Tibial nerve (tissue), 4 donors: Measurements from ENCODE around the gene SLC25A43. TPM values are rescaled to one million over a fixed set of nuclear protein-coding genes. Genes with fewer than 3 reads are reported as not detected.

Experiments used
- DNase-seq, 2 donors: peaks; one replicate each; pipeline ENCODE4 v3.0.0-alpha.2; 2019; ENCODE audit warnings: low spot score in 2 of 2
- H3K27ac ChIP-seq, 4 donors: fragments of 200-600 bp; sonication (generic) in 3 of 4; one replicate each; pipeline ENCODE4 v1.5.1; 2017 to 2019; ENCODE audit warnings: mild to moderate bottlenecking in 1 of 4
- H3K27me3 ChIP-seq, 2 donors: fragments of 200-600 bp; sonication (generic) in 1 of 2; one replicate each; pipeline versions ENCODE4 v1.5.1 to v1.6.0; 2017 to 2019
- H3K36me3 ChIP-seq, 3 donors: fragments of 200-600 bp; sonication (generic); one replicate each; pipeline ENCODE4 v1.5.1; 2018 to 2019
- H3K4me1 ChIP-seq, 4 donors: fragments of 200-600 bp; sonication (generic) in 3 of 4; one replicate each; pipeline ENCODE4 v1.5.1; 2017 to 2019
- H3K4me3 ChIP-seq, 4 donors: fragments of 200-600 bp; sonication (generic) in 3 of 4; one replicate each; pipeline ENCODE4 v1.5.1; 2017 to 2019; ENCODE audit warnings: mild to moderate bottlenecking in 1 of 4, moderate library complexity in 1 of 4
- H3K9me3 ChIP-seq, 4 donors: fragments of 200-600 bp; sonication (generic) in 3 of 4; one replicate each; pipeline ENCODE4 v1.5.1; 2017 to 2019
- EP300 ChIP-seq, 2 donors: sonication (generic); formaldehyde crosslinking; IDR thresholded peaks; one replicate each; pipeline ENCODE4 v1.6.1; 2017; ENCODE audit warnings: antibody characterized with exemption in 2 of 2, mild to moderate bottlenecking in 1 of 2
- POLR2A ChIP-seq, 2 donors: fragments of 450-650 bp; IDR thresholded peaks; one replicate each; pipeline ENCODE4 v1.6.1; 2017; ENCODE audit warnings: antibody characterized with exemption in 2 of 2, mild to moderate bottlenecking in 2 of 2, moderate library complexity in 2 of 2
- WGBS, 2 donors: methylation state at CpG; one replicate each; pipeline ENCODE4 v1.1.5; 2018; 5-methylcytosine and 5-hydroxymethylcytosine counted together
- total RNA-seq, 4 donors: library from RNA; depleted of rRNA; stranded (reverse); fragments of >200 nt; gene quantifications; one replicate each; pipeline ENCODE4 v1.1.0, GENCODE V29; 2016
- TF ChIP-seq, protein P1 (sequence below), 5 experiments: fragments of 200-600 bp in 3 of 5; fragments of 450-650 bp in 2 of 5; sonication (generic) in 3 of 5; IDR thresholded peaks; one replicate each; pipeline ENCODE4 v1.5.1; 2016 to 2019; ENCODE audit warnings: antibody characterized with exemption in 5 of 5, mild to moderate bottlenecking in 3 of 5, moderate library complexity in 2 of 5

Gene SLC25A43
- total RNA-seq, 4 donors from 2014 or later, result 37.8 to 46.8 (median 45.5) TPM

DNA sequence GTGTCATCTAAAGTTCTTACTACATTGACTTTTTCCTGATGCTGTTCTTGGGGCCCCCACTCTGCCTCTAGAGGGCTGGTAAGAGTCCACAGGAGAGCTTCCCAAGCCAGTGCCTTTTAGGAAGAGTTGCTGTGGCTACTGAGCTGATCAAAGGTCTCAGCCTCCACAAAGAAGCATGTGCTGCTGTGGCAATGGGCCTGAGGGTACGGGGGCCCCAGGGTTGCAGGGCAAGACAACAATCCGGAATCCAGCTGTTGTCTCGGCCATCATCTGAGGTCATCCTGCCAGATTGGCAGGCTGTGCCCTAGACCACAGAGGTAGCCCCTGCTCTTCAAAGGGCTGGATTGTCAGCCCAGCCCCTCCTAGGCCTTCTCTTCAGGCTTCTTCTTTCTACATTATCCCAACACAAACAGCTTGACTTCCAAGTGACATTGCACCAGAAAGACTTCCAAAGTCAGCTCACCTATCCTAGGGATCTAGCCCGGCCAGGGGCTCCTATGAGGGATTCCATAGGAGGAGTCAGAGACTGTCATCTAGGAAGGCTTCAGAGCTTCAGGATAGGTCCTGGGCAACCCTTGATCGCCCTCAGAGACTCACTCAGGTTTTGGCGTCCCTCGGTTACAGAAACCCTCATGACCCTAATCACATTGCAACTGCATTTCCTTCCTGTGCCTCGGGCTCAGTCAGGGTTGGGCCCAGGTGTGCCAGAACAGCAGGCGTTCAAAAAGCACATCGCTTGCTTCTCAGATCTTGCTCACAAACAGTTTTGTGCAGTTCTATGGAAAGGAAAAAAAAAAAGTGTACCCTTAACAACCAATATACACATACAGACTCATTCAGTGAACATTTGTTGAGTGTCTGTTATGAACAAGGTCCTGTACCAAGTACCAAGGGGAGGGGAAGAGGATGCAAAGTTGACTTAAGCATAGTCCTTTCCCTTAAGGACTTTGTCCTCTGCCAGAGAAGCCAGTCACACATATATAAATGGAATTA lies 96.9 kb downstream of the SLC25A43 start:
- no peaks in the 10 kb centered on the region for H3K27me3 ChIP-seq

DNA sequence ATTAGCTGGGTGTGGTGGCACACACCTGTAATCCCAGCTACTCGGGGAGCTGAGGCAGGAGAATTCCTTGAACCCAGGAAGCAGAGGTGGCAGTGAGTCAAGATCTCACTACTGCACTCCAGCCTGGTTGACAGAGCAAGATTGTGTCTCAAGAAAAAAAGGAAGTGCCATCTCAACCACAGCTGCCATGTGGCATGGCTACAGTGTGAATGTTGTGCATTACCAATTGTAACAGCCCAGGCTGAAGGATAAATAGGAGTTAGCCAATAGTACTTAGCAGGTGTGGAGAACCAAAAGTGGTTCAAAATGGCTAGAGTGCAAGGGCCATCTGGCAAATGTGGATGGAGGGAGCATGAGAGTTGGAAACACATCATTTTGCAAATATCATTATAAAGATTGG lies 98.0 kb downstream of the SLC25A43 start:
- H3K36me3 ChIP-seq, result no peaks in the 10 kb centered on the region
- no peaks in the 10 kb centered on the region for H3K4me1 ChIP-seq
- 68 to 73% methylated on average over 1 of the region's 1 CpG for WGBS, 2 donors
- no peaks in the 10 kb centered on the region for H3K27me3 ChIP-seq
- no peak for DNase-seq
- no peak overlapping the region for H3K27ac ChIP-seq
- H3K9me3 ChIP-seq, result no peaks in the 10 kb centered on the region
- H3K4me3 ChIP-seq, result no peak overlapping the region
- TF ChIP-seq POLR2A (IDR thresholded peaks at IDR 0.05) (no peak), EP300 (IDR thresholded peaks at IDR 0.05) (no peak)
- TF ChIP-seq, protein P1, sequence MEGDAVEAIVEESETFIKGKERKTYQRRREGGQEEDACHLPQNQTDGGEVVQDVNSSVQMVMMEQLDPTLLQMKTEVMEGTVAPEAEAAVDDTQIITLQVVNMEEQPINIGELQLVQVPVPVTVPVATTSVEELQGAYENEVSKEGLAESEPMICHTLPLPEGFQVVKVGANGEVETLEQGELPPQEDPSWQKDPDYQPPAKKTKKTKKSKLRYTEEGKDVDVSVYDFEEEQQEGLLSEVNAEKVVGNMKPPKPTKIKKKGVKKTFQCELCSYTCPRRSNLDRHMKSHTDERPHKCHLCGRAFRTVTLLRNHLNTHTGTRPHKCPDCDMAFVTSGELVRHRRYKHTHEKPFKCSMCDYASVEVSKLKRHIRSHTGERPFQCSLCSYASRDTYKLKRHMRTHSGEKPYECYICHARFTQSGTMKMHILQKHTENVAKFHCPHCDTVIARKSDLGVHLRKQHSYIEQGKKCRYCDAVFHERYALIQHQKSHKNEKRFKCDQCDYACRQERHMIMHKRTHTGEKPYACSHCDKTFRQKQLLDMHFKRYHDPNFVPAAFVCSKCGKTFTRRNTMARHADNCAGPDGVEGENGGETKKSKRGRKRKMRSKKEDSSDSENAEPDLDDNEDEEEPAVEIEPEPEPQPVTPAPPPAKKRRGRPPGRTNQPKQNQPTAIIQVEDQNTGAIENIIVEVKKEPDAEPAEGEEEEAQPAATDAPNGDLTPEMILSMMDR (IDR thresholded peaks at IDR 0.05), result no peak

More for the DNA sequence above, 96.9 kb downstream of the SLC25A43 start:
- 67 to 82% methylated on average over 4 to 10 of the region's 10 CpGs for WGBS, 2 donors
- DNase-seq, result no peak
- Histone ChIP-seq H3K27ac (no peak overlapping the region), H3K4me1 (no peaks in the 10 kb centered on the region), H3K9me3 (no peaks in the 10 kb centered on the region), H3K36me3 (no peaks in the 10 kb centered on the region), H3K4me3 (no peak overlapping the region)
- TF ChIP-seq EP300 (IDR thresholded peaks at IDR 0.05), result no peak
- TF ChIP-seq, protein P1 (IDR thresholded peaks at IDR 0.05), result no peak
- TF ChIP-seq POLR2A (IDR thresholded peaks at IDR 0.05), result no peak

DNA sequence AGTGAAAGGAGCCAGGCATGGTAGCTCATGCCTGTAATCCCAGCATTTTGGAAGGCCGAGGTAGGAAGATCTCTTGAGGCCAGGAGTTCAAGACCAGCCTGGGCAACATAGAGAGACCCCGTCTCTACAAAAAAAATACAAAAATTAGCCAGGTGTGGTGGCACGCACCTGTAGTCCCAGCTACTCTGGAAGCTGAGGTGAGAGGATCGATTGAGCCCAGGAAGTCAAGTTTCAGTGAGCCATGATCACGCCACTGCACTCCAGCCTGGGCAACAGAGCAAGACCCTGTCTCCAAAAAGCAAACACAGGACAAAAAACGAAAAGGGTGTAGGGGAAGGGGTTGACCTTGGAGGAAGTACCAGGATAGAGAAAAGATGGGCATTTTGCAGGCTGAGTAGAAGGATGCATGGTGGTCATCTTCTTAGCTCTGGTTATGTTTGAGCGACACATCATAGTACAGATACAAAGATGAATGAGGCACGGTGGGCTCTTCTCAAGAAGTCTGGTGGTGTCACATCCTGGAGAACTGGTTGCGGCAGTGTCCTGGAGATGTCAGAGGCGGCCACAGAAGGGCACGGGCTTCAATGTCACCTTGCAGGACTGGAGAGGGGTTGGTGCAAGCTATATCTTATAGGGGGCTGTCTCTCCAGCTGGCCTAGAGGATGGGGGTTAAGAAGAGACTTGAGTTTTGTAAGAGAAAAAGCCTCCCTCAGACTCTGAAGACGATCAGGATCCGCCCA lies 101.1 kb downstream of the SLC25A43 start:
- TF ChIP-seq POLR2A (IDR thresholded peaks at IDR 0.05) (no peak), EP300 (IDR thresholded peaks at IDR 0.05) (no peak)
- TF ChIP-seq, protein P1 (IDR thresholded peaks at IDR 0.05), result no peak
- 81 to 89% methylated on average over 12 to 13 of the region's 13 CpGs for WGBS, 2 donors

DNA sequence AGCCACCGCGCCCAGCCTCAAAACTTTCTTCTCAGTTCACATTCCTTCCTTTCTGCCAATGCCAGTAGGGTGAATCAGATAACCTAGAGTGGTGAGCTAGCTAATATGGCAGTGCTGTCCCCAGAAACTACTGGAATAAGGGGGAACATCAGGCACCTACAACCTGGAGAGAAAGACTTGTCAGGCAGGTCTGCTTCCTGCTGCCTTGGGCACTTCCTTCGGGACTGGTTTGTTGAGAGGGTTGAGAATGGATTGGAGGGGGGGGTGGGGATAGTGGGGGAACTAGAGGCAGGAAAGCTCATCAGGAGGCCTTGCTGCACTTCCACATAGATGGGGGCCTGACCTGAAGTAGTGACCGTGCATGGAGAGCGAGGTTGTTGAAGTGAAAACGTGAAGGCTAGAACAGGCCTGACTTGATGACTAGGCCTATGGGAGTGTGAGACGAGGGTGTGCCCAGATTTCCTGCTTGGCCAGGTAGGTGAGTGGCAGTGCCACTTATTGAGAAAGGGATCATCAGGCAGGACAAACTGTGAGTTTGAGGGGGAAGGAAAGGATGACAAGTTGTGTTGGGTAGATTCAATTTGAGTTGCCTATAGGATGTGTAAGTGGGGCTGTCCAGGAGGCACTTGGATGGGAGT lies 102.5 kb downstream of the SLC25A43 start:
- WGBS, 2 donors, result 83 to 86% methylated on average over 7 of the region's 7 CpGs
- no peak for DNase-seq
- no peak overlapping the region for H3K4me3 ChIP-seq
- no peaks in the 10 kb centered on the region for H3K36me3 ChIP-seq
- H3K27ac ChIP-seq, result no peak overlapping the region
- H3K9me3 ChIP-seq, result no peaks in the 10 kb centered on the region
- TF ChIP-seq EP300 (IDR thresholded peaks at IDR 0.05) (no peak), POLR2A (IDR thresholded peaks at IDR 0.05) (no peak)
- TF ChIP-seq, protein P1 (IDR thresholded peaks at IDR 0.05), result no peak
- no peaks in the 10 kb centered on the region for H3K27me3 ChIP-seq
- peaks cover 0 to 13% (median 0%) of the 10 kb centered on the region in 4 donors for H3K4me1 ChIP-seq

More for the DNA sequence above, 101.1 kb downstream of the SLC25A43 start:
- Histone ChIP-seq H3K27me3 (no peaks in the 10 kb centered on the region), H3K4me3 (no peak overlapping the region), H3K4me1 (peaks cover 0 to 13% (median 0%) of the 10 kb centered on the region in 4 donors), H3K36me3 (no peaks in the 10 kb centered on the region), H3K27ac (no peak overlapping the region), H3K9me3 (no peaks in the 10 kb centered on the region)
- no peak for DNase-seq
